ENCODE measurements around the gene CES2.

DNA sequence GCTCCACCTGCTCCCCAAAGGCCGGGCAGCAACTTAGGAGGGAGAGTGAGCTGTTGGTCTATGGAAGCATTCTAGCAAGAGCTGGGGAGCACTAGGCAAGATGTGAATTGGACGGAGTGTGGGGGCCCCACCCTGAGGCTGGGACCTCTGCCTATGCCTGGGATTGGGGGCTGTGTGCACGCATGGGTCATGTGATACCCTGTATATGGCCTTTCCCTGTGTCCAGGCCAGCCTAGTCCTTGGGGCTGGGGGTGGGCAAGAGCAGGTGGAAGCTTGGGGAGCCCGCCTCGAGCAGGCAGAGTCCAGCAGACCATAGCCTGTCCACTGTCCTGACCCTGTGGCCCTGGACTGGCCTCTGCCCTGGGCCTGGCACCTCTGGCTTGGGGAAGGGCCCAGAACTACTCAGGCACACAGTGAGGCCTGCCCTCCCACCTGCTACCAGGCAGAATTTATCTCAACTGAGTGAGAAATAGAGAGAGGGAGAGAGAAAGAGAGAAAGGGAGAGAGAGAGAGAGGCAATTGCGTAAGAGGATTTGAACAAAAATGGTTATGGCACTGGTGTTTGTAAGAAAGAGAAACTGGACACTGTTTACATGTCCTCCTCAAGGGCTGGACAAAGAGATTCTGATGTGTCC lies 35.9 kb upstream of the CES2 start:
- TF ChIP-seq, protein P1, sequence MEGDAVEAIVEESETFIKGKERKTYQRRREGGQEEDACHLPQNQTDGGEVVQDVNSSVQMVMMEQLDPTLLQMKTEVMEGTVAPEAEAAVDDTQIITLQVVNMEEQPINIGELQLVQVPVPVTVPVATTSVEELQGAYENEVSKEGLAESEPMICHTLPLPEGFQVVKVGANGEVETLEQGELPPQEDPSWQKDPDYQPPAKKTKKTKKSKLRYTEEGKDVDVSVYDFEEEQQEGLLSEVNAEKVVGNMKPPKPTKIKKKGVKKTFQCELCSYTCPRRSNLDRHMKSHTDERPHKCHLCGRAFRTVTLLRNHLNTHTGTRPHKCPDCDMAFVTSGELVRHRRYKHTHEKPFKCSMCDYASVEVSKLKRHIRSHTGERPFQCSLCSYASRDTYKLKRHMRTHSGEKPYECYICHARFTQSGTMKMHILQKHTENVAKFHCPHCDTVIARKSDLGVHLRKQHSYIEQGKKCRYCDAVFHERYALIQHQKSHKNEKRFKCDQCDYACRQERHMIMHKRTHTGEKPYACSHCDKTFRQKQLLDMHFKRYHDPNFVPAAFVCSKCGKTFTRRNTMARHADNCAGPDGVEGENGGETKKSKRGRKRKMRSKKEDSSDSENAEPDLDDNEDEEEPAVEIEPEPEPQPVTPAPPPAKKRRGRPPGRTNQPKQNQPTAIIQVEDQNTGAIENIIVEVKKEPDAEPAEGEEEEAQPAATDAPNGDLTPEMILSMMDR (IDR thresholded peaks at IDR 0.05; ENCODE audit: low read length) = no peak
- no peak for TF ChIP-seq EZH2phosphoT487 (IDR thresholded peaks at IDR 0.05; ENCODE audit: low read length)
- TF ChIP-seq EZH2 (optimal IDR thresholded peaks at IDR 0.05; ENCODE audit: low read depth, low read length) = no peak

Measured in MM.1S (cell line).